Measurements from ENCODE around the gene RBP7. TPM values are rescaled to one million over a fixed set of nuclear protein-coding genes. Genes with fewer than 3 reads are reported as not detected.

Gene RBP7
- polyA plus RNA-seq, 1 donor from 2014 or later: 0.56 TPM

GRCh38 chr1:10057796-10058195, 60.8 kb downstream of the RBP7 start:
- H4K20me1 ChIP-seq (ENCODE audit: insufficient read depth): no peaks in the 10 kb centered on the region
- H3K27ac ChIP-seq (ENCODE audit: low read length): no peak overlapping the region

GRCh38 chr1:10059342-10059718, 62.3 kb downstream of the RBP7 start:
- Histone ChIP-seq H3K9ac (ENCODE audit: low read length) (no peak overlapping the region), H3K27me3 (ENCODE audit: insufficient read depth, low read depth, low read length) (no peaks in the 10 kb centered on the region), H3K4me3 (ENCODE audit: low read length) (no peak overlapping the region), H3K9me3 (ENCODE audit: low read length) (no peaks in the 10 kb centered on the region), H2AFZ (ENCODE audit: low read depth, low read length) (no peak overlapping the region), H3K79me2 (replicated peaks; ENCODE audit: insufficient read depth, low read length) (peaks cover 5% of the 10 kb centered on the region), H3F3A (ENCODE audit: insufficient read depth, low read length, poor library complexity, severe bottlenecking) (no peaks in the 10 kb centered on the region), H3K4me2 (ENCODE audit: low read length) (no peak overlapping the region), H3K27ac (ENCODE audit: low read length) (no peak overlapping the region), H4K20me1 (ENCODE audit: insufficient read depth) (no peaks in the 10 kb centered on the region), H3K9me2 (ENCODE audit: insufficient read depth, low read length) (no peaks in the 10 kb centered on the region), H3K36me3 (ENCODE audit: insufficient read depth, low read length) (no peaks in the 10 kb centered on the region)
- TF ChIP-seq EZH2 (IDR thresholded peaks at IDR 0.05; ENCODE audit: borderline replicate concordance, insufficient read depth, low read length, poor library complexity, severe bottlenecking) (no peak), REST (IDR thresholded peaks at IDR 0.05; ENCODE audit: borderline replicate concordance) (no peak), POLR2AphosphoS5 (IDR thresholded peaks at IDR 0.05) (no peak), TAF1 (IDR thresholded peaks at IDR 0.05; ENCODE audit: low read depth) (no peak), SMC3 (conservative IDR thresholded peaks at IDR 0.05; ENCODE audit: poor library complexity) (no peak), EP300 (conservative IDR thresholded peaks at IDR 0.05; ENCODE audit: poor library complexity, severe bottlenecking) (no peak), CTCF (IDR thresholded peaks at IDR 0.05; ENCODE audit: poor library complexity, severe bottlenecking) (no peak), RAD21 (conservative IDR thresholded peaks at IDR 0.05) (no peak), MXI1 (conservative IDR thresholded peaks at IDR 0.05; ENCODE audit: poor library complexity, severe bottlenecking) (no peak)

More at GRCh38 chr1:10057796-10058195, 60.8 kb downstream of the RBP7 start:
- Histone ChIP-seq H3K4me2 (ENCODE audit: low read length) (no peak overlapping the region), H3K9ac (ENCODE audit: low read length) (no peak overlapping the region), H3K4me3 (ENCODE audit: low read length) (no peak overlapping the region), H3K27me3 (ENCODE audit: insufficient read depth, low read depth, low read length) (no peaks in the 10 kb centered on the region), H3K9me2 (ENCODE audit: insufficient read depth, low read length) (no peaks in the 10 kb centered on the region), H3K79me2 (replicated peaks; ENCODE audit: insufficient read depth, low read length) (peaks cover 12% of the 10 kb centered on the region), H3F3A (ENCODE audit: insufficient read depth, low read length, poor library complexity, severe bottlenecking) (no peaks in the 10 kb centered on the region), H3K36me3 (ENCODE audit: insufficient read depth, low read length) (no peaks in the 10 kb centered on the region), H3K9me3 (ENCODE audit: low read length) (no peaks in the 10 kb centered on the region), H2AFZ (ENCODE audit: low read depth, low read length) (no peak overlapping the region)
- no peak for TF ChIP-seq SMC3 (conservative IDR thresholded peaks at IDR 0.05; ENCODE audit: poor library complexity)
- TF ChIP-seq REST (IDR thresholded peaks at IDR 0.05; ENCODE audit: borderline replicate concordance): no peak

Measured in neural cell (in vitro differentiated cells).